Activated T-cell treated with anti-CD3 and anti-CD28 coated beads, Interleukin-2, amount 50 U/mL, for 72 hours (primary cell): ENCODE results near the gene CDYL. TPM values are rescaled to one million over a fixed set of nuclear protein-coding genes. Genes with fewer than 3 reads are reported as not detected.

Source experiments
- ATAC-seq, 2 donors: fragments of 150-1000 bp; cut with Tn5 transposase; replicated peaks in 1 of 2; 2 replicates each; pipeline ENCODE4 v1.10.0; 2021; ENCODE audit warnings: moderate library complexity in 2 of 2, mild to moderate bottlenecking in 1 of 2
- DNase-seq, 2 donors: peaks; one replicate each; pipeline ENCODE4 v3.0.0; 2021 to 2022; ENCODE audit warnings: mixed read lengths in 1 of 2
- H3K27ac Mint-ChIP-seq: one replicate; pipeline ENCODE4 v1.8.0; 2022; ENCODE audit warnings: mild to moderate bottlenecking, moderate library complexity, mixed read lengths
- H3K27me3 Mint-ChIP-seq: one replicate; pipeline ENCODE4 v1.8.0; 2022; ENCODE audit warnings: low read depth, mixed read lengths
- H3K36me3 Mint-ChIP-seq, 2 donors: one replicate each; pipeline ENCODE4 v1.8.0; 2022; ENCODE audit warnings: mixed read lengths in 2 of 2, mild to moderate bottlenecking in 1 of 2; ENCODE audit not compliant: insufficient read depth in 2 of 2
- H3K4me1 Mint-ChIP-seq: one replicate; pipeline ENCODE4 v1.8.0; 2022; ENCODE audit warnings: low read depth, mixed read lengths
- H3K4me3 Mint-ChIP-seq, 2 donors: one replicate each; pipeline ENCODE4 v1.8.0; 2022; ENCODE audit warnings: mild to moderate bottlenecking in 2 of 2, mixed read lengths in 2 of 2, moderate library complexity in 2 of 2
- H3K9me3 Mint-ChIP-seq, 2 donors: one replicate each; pipeline ENCODE4 v1.8.0; 2022; ENCODE audit warnings: mixed read lengths in 2 of 2
- total RNA-seq, 2 donors: library from RNA; stranded (reverse); gene quantifications; one replicate each; pipeline ENCODE4 v1.2.3, GENCODE V29; 2022

Gene CDYL
- total RNA-seq, 2 donors from 2014 or later, result 39.2 to 40.8 TPM

DNA sequence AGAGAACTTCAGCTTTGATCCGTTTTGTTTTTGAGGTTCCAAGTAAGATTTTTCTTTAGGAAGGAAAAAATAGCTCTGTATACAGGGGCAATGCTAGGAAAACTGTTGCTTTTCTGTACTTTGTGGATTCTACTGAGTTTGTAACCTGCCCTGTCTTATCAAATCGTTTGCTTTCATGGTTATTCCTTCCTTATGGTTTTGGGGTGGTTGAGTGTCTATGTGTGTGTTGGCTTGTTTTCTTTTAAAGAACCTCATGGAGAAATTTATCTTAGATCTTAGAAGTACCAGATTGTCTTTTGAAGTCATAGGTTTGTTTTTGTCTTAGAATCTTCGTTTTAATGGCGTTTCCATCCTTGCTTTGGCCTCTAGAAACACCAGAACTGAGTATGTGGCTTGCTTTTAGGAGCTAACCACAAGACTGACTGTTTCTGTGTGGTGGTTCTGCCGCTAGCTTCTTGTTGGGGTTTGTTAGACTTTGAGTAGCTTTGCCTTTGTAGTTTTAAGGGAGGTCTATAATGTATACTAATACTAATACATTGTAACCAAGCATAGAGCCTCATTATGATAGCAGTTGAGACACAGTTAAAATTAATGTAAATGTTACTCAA, 140.9 kb downstream of the CDYL start:
- Mint-ChIP-seq H3K4me3 (peak overlapping the region in 1 of 2 donors; percentile 52), H3K36me3 (no peaks in the 10 kb centered on the region), H3K4me1 (peaks cover 53% of the 10 kb centered on the region), H3K27me3 (no peaks in the 10 kb centered on the region), H3K9me3 (no peaks in the 10 kb centered on the region), H3K27ac (peak overlapping the region; percentile 81)
- ATAC-seq, result peak; percentile 56 to 62
- no peak for DNase-seq

DNA sequence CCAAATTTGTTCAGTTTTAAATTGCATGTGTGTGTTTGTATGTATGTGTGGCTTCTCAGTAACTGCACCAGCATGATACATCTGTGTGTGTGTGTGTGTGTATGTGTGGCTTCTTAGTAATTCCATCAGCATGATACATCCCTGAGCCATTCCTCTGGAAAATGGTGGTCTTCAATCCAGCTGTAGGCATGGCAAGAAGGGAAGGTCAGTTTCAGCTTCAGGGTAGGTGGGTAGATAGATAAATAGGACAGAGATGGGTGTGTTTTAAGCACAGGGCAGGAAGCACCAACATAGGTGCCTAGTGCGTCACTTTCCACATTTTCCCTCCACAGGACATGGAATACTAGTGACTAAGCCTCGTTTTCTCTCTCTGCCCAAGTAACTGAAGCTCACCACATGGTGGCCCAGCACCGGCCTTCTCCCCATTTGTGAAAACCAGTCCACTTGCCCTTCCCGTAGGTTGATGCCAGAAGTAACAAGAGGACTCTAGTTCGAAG, 144.8 kb downstream of the CDYL start:
- H3K36me3 Mint-ChIP-seq, result no peaks in the 10 kb centered on the region
- ATAC-seq (no peak), DNase-seq (no peak)
- H3K4me3 Mint-ChIP-seq, result no peak overlapping the region
- no peaks in the 10 kb centered on the region for H3K9me3 Mint-ChIP-seq
- peaks cover 42% of the 10 kb centered on the region for H3K4me1 Mint-ChIP-seq
- H3K27me3 Mint-ChIP-seq, result no peaks in the 10 kb centered on the region
- no peak overlapping the region for H3K27ac Mint-ChIP-seq

DNA sequence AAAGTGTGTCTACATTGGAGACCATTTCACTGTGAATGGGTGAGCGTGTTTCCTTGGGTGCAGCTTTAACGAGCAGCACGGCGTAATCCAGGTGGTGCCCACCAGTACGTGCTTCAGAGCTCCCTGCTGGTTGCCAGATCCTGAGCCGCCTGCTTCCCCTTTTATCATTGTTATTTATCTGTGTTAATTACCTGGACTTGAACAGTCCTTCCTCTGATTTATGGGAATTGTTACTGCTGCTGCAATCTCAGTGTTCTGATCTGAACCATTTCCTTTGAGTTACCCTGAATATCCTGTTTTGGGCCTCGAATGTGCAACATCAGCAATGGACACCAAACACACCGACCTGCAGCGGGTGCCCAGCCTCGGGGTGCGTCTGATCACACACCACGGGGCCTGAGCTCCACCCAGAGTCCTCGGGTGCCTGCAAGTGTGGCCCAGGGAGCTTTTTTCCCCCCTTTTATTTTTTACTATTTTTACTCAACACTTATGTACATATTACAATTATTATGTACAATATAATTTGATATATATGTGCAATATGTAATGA, 146.4 kb downstream of the CDYL start:
- DNase-seq (no peak), ATAC-seq (no peak)
- H3K4me1 Mint-ChIP-seq, result peaks cover 31% of the 10 kb centered on the region
- no peaks in the 10 kb centered on the region for H3K9me3 Mint-ChIP-seq
- H3K27me3 Mint-ChIP-seq, result no peaks in the 10 kb centered on the region
- no peak overlapping the region for H3K27ac Mint-ChIP-seq
- H3K4me3 Mint-ChIP-seq, result no peak overlapping the region
- no peaks in the 10 kb centered on the region for H3K36me3 Mint-ChIP-seq

DNA sequence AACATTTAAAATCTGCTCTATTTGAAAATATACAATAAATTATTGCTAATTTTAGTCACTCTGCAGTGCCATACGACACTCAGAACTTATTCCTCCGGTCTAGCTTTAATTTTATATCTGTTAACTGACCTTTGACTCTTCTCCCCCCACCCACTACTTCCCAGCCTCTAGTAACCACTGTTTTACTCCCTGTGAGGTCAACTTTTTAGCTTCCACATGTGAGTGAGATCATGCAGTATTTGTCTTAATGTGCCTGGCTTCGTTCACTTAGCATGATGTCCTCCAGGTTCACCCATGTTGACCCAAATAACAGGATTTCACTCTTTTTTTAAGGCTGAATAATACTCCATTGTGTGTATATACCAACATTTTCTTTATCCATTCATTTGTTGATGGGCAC, 146.9 kb downstream of the CDYL start:
- Mint-ChIP-seq H3K4me1 (peaks cover 32% of the 10 kb centered on the region), H3K36me3 (no peaks in the 10 kb centered on the region), H3K27me3 (no peaks in the 10 kb centered on the region), H3K27ac (no peak overlapping the region), H3K4me3 (no peak overlapping the region), H3K9me3 (no peaks in the 10 kb centered on the region)
- no peak for DNase-seq
- ATAC-seq, result no peak

DNA sequence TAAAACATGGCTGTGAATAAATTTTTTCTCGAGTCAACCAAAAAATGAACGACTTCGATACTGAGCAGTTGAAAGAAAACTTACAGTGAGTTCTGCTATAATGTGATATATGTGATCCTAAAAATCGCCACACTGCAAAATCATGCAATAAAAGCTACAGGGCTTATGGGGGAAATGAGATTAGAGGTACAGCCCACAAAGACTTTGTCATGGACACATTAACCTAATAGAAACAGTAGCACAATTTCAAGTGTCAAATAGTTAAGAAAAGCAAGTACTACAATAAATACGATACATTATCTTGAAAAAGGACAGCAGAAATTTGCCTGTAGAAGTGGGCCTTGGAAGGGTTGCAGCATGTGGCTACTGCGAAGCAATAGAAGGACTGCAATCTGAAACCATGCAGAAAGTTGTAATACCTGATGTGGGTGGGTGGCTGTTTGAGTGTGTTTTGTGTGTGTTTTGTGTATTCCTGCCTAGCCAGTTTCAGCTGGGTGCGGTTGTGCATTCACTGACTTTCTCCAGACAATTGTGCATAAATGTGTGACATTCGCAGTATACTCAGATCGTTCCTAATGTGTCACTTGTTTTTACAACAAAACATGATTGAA, 148.6 kb downstream of the CDYL start:
- Mint-ChIP-seq H3K27ac (no peak overlapping the region), H3K36me3 (no peaks in the 10 kb centered on the region), H3K27me3 (no peaks in the 10 kb centered on the region), H3K4me1 (peaks cover 36% of the 10 kb centered on the region), H3K9me3 (no peaks in the 10 kb centered on the region), H3K4me3 (no peak overlapping the region)
- ATAC-seq (no peak), DNase-seq (no peak)

DNA sequence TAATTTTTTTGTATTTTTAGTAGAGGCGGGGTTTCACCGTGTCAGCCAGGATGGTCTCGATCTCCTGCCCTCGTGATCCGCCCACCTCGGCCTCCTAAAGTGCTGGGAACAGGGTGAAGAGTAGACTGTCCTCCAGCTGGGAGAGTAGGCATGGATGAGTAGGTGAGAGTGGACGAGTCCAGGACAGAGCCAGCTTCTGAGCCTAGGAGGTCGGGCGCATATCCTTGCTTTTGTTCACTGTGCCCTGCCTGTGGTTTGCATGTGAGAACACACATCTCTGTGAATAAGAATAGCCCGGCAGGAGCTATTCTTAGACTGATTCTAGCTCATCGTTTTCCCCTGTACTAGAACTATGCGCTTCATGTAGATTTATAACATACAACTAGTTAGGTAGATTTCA, 149.4 kb downstream of the CDYL start:
- Mint-ChIP-seq H3K4me3 (no peak overlapping the region), H3K36me3 (no peaks in the 10 kb centered on the region), H3K27ac (no peak overlapping the region), H3K9me3 (no peaks in the 10 kb centered on the region), H3K4me1 (peaks cover 43% of the 10 kb centered on the region), H3K27me3 (no peaks in the 10 kb centered on the region)
- no peak for DNase-seq
- ATAC-seq, result no peak

DNA sequence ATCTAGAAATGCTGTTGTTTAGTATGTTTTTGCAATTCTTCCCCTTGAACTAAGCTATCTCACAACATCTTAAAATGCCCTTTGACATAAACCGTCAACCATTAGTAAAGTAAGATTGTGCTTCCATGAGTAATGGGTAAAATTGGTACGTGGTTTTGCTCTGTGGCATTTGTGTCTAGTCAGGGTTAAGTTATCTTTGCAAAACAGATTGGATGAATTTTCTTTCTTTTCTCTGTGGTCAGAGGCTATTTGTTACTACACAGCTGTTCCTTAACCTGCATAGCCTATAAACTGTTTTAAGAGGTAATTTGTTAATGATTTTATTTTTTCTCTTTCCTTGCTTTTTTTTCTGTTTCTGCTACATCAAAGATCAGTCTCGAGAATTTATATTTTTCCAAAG, 152.2 kb downstream of the CDYL start:
- Mint-ChIP-seq H3K36me3 (no peaks in the 10 kb centered on the region), H3K4me1 (peaks cover 44% of the 10 kb centered on the region), H3K27ac (peak overlapping the region; percentile 68), H3K9me3 (no peaks in the 10 kb centered on the region), H3K4me3 (no peak overlapping the region), H3K27me3 (no peaks in the 10 kb centered on the region)
- DNase-seq, result no peak
- peak; percentile 53 to 60 for ATAC-seq

DNA sequence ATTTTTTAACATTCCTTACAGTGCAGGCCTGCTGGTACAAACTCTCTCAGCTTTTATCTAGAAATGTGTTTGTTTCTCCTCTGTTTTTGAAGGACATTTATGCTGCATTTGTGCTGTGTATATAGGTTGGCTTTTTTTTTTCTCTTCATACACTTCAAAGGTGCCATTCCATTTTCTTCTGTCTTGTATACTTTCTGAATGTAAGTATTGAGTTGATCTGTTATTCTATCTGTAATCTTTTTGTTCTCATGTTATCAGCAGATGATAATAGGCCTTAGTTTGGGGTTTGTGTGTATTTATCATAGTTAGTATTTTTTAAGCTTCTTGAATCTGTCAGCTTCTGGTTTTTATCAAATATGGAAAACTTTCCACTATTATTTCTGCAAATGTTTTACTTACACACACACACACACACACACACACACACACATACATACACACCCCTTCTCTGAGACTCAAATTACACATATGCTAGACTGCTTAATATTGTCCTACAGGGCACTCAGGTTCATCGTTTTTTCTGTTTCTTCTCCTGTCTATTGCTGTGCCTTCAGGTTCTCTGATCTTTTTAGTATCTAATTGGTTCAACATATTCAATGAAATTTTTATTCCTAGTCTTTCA, 153.0 kb downstream of the CDYL start:
- H3K4me1 Mint-ChIP-seq, result peaks cover 43% of the 10 kb centered on the region
- H3K27ac Mint-ChIP-seq, result no peak overlapping the region
- H3K36me3 Mint-ChIP-seq, result no peaks in the 10 kb centered on the region

DNA sequence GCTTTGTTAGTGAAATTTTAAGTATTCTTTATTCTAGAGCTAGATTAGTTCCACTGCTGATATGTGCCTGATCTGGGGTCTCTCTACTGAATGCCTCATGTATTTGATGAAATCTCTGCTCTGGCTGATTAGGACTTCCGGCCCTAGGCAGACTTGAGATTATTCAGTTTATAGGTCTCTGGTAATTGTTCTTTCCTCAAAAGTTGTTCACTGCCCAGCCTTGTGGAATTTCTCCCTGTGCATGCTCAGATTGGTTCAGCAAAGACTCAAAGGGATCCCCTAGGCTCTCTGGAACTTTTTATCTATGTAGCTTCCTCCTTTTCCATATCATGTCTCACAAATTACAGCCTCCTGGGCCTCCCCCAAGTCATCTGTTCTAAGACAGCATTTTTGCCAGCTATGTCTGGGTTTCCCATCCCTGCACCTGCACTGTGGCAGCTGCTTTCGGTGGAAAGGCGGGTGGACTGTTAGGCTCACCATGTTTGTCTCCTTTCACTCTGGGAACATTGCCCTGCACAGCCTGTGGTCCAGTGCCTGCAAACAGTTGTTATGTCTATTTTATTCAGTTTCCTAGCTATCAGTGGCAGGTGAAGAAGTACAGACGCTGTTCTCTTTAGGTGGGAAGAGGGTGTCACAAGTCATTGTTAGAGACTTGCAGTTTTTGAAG, 154.0 kb downstream of the CDYL start:
- no peak overlapping the region for H3K4me3 Mint-ChIP-seq
- DNase-seq (no peak), ATAC-seq (no peak)
- peaks cover 43% of the 10 kb centered on the region for H3K4me1 Mint-ChIP-seq
- H3K36me3 Mint-ChIP-seq, result no peaks in the 10 kb centered on the region
- H3K9me3 Mint-ChIP-seq, result no peaks in the 10 kb centered on the region
- H3K27ac Mint-ChIP-seq, result no peak overlapping the region
- H3K27me3 Mint-ChIP-seq, result no peaks in the 10 kb centered on the region

More for the DNA sequence above, 153.0 kb downstream of the CDYL start:
- DNase-seq (no peak), ATAC-seq (no peak)
- H3K4me3 Mint-ChIP-seq, result no peak overlapping the region
- H3K9me3 Mint-ChIP-seq, result no peaks in the 10 kb centered on the region
- no peaks in the 10 kb centered on the region for H3K27me3 Mint-ChIP-seq

DNA sequence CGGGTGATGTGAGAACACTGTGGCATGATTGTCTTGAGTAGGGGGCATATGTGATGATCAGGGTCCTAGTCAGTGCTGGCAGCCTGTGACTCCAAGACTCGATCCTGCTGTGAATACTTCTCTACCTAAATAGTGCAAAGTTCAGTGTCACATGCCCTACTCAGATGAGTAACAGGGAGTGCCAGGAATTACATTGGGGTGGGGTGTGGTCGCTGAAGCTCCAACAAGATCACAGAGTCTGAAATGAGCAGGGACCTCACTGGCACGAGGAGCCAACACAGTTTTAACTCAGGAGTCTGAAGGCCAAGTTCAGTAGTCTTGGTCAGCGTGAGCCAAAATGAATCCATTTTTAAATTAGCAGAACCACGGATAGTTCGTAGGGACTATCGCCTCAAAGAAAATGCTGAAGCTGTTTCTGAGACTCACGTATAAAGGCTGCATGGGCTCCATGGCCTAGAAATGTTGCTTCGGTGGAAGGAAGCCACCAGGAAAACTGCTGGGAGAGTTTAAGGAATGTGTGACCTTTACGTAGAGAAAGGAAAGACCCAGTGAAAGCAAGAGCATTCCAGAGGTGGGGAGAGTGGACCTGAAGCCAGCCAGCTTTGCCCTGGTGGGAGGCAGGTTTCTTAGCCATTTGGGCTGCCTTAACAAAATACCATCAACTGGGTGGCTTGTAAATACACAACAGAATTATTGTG, 155.5 kb downstream of the CDYL start:
- Mint-ChIP-seq H3K9me3 (no peaks in the 10 kb centered on the region), H3K27ac (no peak overlapping the region), H3K27me3 (no peaks in the 10 kb centered on the region), H3K4me3 (no peak overlapping the region), H3K36me3 (no peaks in the 10 kb centered on the region), H3K4me1 (peaks cover 59% of the 10 kb centered on the region)
- DNase-seq, result no peak
- ATAC-seq, result no peak

DNA sequence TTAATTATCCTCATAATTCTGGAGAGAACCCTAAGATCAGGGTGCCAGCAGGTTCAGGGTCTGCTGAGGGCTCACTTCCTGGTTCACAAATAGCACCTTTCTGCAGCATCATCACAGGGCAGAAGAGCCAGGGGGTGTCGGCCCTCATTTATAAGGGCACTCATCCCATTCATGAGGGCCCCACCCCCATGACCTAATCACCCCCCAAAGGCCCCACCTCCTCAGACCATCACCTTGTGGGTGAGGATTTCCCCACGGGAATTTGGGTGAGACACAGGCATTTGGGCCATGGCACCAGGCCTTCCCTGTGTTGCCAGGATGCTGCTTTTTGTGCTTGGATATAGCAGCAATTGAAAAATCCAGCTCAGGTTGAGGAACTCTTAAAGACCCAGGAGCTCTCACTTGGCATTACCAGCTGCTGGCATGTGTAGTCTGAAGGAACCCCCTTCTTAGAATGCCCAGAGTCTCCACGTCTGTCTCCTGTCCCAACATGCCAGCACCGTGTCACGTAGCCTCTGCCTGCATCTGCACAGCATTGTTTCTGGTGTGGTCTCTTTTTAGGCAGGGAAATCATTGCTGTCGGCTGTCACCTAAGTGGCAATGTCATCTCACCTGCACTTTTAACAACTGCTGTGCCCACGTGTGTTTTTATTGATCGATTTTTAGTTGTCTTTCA, 156.2 kb downstream of the CDYL start:
- Mint-ChIP-seq H3K27ac (no peak overlapping the region), H3K9me3 (no peaks in the 10 kb centered on the region), H3K27me3 (no peaks in the 10 kb centered on the region), H3K4me3 (no peak overlapping the region), H3K36me3 (no peaks in the 10 kb centered on the region), H3K4me1 (peaks cover 56% of the 10 kb centered on the region)
- no peak for ATAC-seq
- DNase-seq, result no peak

DNA sequence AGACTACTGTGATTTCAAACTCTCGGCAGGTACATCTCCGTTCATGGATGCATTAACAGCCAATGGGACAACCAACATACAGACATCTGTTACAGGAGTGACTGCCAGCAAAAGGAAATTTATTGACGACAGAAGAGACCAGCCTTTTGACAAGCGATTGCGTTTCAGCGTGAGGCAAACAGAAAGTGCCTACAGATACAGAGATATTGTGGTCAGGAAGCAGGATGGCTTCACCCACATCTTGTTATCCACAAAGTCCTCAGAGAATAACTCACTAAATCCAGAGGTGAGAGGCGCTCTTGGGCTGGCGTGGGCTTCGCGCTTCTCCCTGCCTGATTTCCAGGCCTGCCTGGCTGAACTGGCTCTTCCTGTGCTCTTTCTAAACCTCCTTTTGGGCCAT, 159.3 kb downstream of the CDYL start:
- ATAC-seq (peak; percentile 78 to 85), DNase-seq (peak; percentile 61 to 62)
- peaks cover 55% of the 10 kb centered on the region for H3K4me1 Mint-ChIP-seq
- peaks cover 0 to 5% of the 10 kb centered on the region in 2 donors for H3K36me3 Mint-ChIP-seq
- peak overlapping the region in 1 of 2 donors; percentile 53 for H3K4me3 Mint-ChIP-seq
- H3K27ac Mint-ChIP-seq, result peak overlapping the region; percentile 53
- H3K9me3 Mint-ChIP-seq, result no peaks in the 10 kb centered on the region
- no peaks in the 10 kb centered on the region for H3K27me3 Mint-ChIP-seq
